Right cardiac atrium (tissue), 5 donors: ENCODE data around the gene ZNF319. TPM values are rescaled to one million over a fixed set of nuclear protein-coding genes. Genes with fewer than 3 reads are reported as not detected.

Experiments used
- ATAC-seq, 2 donors: fragments of 200-7000 bp; cut with Tn5 transposase; one replicate each; pipeline versions ENCODE4 v1.8.0 to v1.9.1; 2020; ENCODE audit warnings: moderate library complexity in 2 of 2, mild to moderate bottlenecking in 1 of 2
- DNase-seq, 3 donors: peaks; one replicate each; pipeline ENCODE4 v3.0.0-alpha.2; 2020
- H3K27ac ChIP-seq: one replicate; pipeline ENCODE4 v1.5.1; 2013; ENCODE audit warnings: mild to moderate bottlenecking, low read length, control low read depth, moderate library complexity
- H3K27me3 ChIP-seq: one replicate; pipeline ENCODE4 v1.6.1; 2013; ENCODE audit not compliant: control insufficient read depth, insufficient read depth
- H3K4me1 ChIP-seq: one replicate; pipeline ENCODE4 v1.6.1; 2013; ENCODE audit warnings: low read length; ENCODE audit not compliant: control insufficient read depth, insufficient read depth
- H3K4me3 ChIP-seq: one replicate; pipeline ENCODE4 v1.5.1; 2013; ENCODE audit warnings: low read length, control low read depth
- H3K9me3 ChIP-seq: one replicate; pipeline ENCODE4 v1.6.1; 2013; ENCODE audit warnings: low read length; ENCODE audit not compliant: control insufficient read depth
- WGBS: extraction: QIAGEN DNeasy Blood & Tissue Kit; methylation state at CpG from one replicate; pipeline ENCODE4 v1.1.7; 2013; 5-methylcytosine and 5-hydroxymethylcytosine counted together
- intact Hi-C, 4 donors: fragments of 100-400 bp; cut with DNase I; formaldehyde crosslinking; loops; one replicate each; pipeline versions ENCODE4 v1.11.0 to v1.14.0; 2022 to 2023
- polyA plus RNA-seq: library from polyadenylated mRNA; stranded (reverse); fragments of 200-250 nt; gene quantifications from one replicate; pipeline ENCODE4 v1.2.3, GENCODE V29; 2013
- total RNA-seq, 4 donors: library from RNA; stranded (reverse); fragmentation: NEBNext Ultra II Directional; extraction: Animal tissue kit (Norgen Biotek cat#: 25700); gene quantifications; one replicate each; pipeline ENCODE4 v1.2.1, GENCODE V29; 2021
- donor health status: healthy with polysubstance abuse.
- donor health status: DM: no; HTN: yes; CAD: no.
- donor health status: DM: no; HTN: no; CAD: no.
- donor health status: DM: no; HTN: yes; CAD: no; lungs with severe emphysema.
- donor health status: DM: yes; HTN: yes; CAD: no.

ZNF319 gene
- total and polyA plus RNA-seq, 5 donors: 5.5 to 9.2 (median 7.8) TPM

- DNase-seq (no peak), ATAC-seq (no peak)
- H3K4me3 ChIP-seq: no peak within 1 kb of the TSS
- intact Hi-C loops: no loop called here
- WGBS: 72% methylated on average over 6 of the region's 6 CpGs
- no peaks in the 10 kb centered on the region for H3K9me3 ChIP-seq
- no peaks in the 10 kb centered on the region for H3K27me3 ChIP-seq
- no peak within 1 kb of the TSS for H3K27ac ChIP-seq
- H3K4me1 ChIP-seq: peaks cover under 1% of the 10 kb centered on the region
Measured at GRCh38 chr16:57970970-57971369, 29.5 kb downstream of the ZNF319 start, which contains the start of gene CNGB1. CNGB1 (minus strand) TSS chr16:57971128; CDS start chr16:57967286, 3,842 bp downstream.

- 72% methylated on average over 13 of the region's 13 CpGs for WGBS
- no peak for ATAC-seq
- H3K27ac ChIP-seq: no peak overlapping the region
- no peak overlapping the region for H3K4me3 ChIP-seq
- no peaks in the 10 kb centered on the region for H3K4me1 ChIP-seq
- no peaks in the 10 kb centered on the region for H3K27me3 ChIP-seq
- intact Hi-C loops: no loop called here
- DNase-seq: no peak
- no peaks in the 10 kb centered on the region for H3K9me3 ChIP-seq
Measured at GRCh38 chr16:57970319-57970718, 30.2 kb downstream of the ZNF319 start.

- ATAC-seq (no peak), DNase-seq (no peak)
- Histone ChIP-seq H3K27ac (no peak overlapping the region), H3K4me1 (no peaks in the 10 kb centered on the region), H3K27me3 (no peaks in the 10 kb centered on the region), H3K4me3 (no peak overlapping the region), H3K9me3 (no peaks in the 10 kb centered on the region)
- intact Hi-C loops: no loop called here
- 76% methylated on average over 10 of the region's 10 CpGs for WGBS
Measured at GRCh38 chr16:57969451-57970123, 30.9 kb downstream of the ZNF319 start.

GRCh38 chr16:57967916-57968315 is 32.6 kb downstream of the ZNF319 start:
- ATAC-seq (no peak), DNase-seq (no peak)
- no peaks in the 10 kb centered on the region for H3K27me3 ChIP-seq
- no peak overlapping the region for H3K27ac ChIP-seq
- no peak overlapping the region for H3K4me3 ChIP-seq
- H3K9me3 ChIP-seq: no peaks in the 10 kb centered on the region
- no peaks in the 10 kb centered on the region for H3K4me1 ChIP-seq
- intact Hi-C loops: no loop called here

GRCh38 chr16:57966986-57967385 is 33.5 kb downstream of the ZNF319 start:
- DNase-seq: no peak

GRCh38 chr16:57966204-57966771 is 34.2 kb downstream of the ZNF319 start:
- no peak for DNase-seq
- intact Hi-C loops: no loop called here
- no peaks in the 10 kb centered on the region for H3K9me3 ChIP-seq
- H3K27me3 ChIP-seq: no peaks in the 10 kb centered on the region
- no peak overlapping the region for H3K27ac ChIP-seq
- no peak for ATAC-seq
- H3K4me3 ChIP-seq: no peak overlapping the region
- no peaks in the 10 kb centered on the region for H3K4me1 ChIP-seq
- 44% methylated on average over 4 of the region's 4 CpGs for WGBS

More at GRCh38 chr16:57966986-57967385, 33.5 kb downstream of the ZNF319 start:
- Histone ChIP-seq H3K4me3 (no peak overlapping the region), H3K27ac (no peak overlapping the region), H3K27me3 (no peaks in the 10 kb centered on the region), H3K9me3 (no peaks in the 10 kb centered on the region), H3K4me1 (no peaks in the 10 kb centered on the region)
- WGBS: 81% methylated on average over 9 of the region's 9 CpGs
- no peak for ATAC-seq
- intact Hi-C loops: no loop called here

- ATAC-seq: no peak
- intact Hi-C loops: no loop called here
- H3K27me3 ChIP-seq: no peaks in the 10 kb centered on the region
- 79% methylated on average over 10 of the region's 10 CpGs for WGBS
- no peaks in the 10 kb centered on the region for H3K4me1 ChIP-seq
- H3K9me3 ChIP-seq: no peaks in the 10 kb centered on the region
- DNase-seq: no peak
- H3K27ac ChIP-seq: no peak overlapping the region
- no peak overlapping the region for H3K4me3 ChIP-seq
Measured at GRCh38 chr16:57964157-57964700, 36.2 kb downstream of the ZNF319 start.

- H3K4me3 ChIP-seq: no peak overlapping the region
- H3K27me3 ChIP-seq: no peaks in the 10 kb centered on the region
- H3K27ac ChIP-seq: no peak overlapping the region
- WGBS: 72% methylated on average over 9 of the region's 9 CpGs
- ATAC-seq (no peak), DNase-seq (no peak)
- no peaks in the 10 kb centered on the region for H3K9me3 ChIP-seq
- H3K4me1 ChIP-seq: no peaks in the 10 kb centered on the region
- intact Hi-C loops: no loop called here
Measured at GRCh38 chr16:57962756-57963155, 37.7 kb downstream of the ZNF319 start.

GRCh38 chr16:57962046-57962445 is 38.4 kb downstream of the ZNF319 start:
- intact Hi-C loops: no loop called here
- no peaks in the 10 kb centered on the region for H3K27me3 ChIP-seq
- DNase-seq: no peak

GRCh38 chr16:57961538-57961937 is 38.9 kb downstream of the ZNF319 start:
- no peak overlapping the region for H3K4me3 ChIP-seq
- no peaks in the 10 kb centered on the region for H3K27me3 ChIP-seq
- intact Hi-C loops: no loop called here
- no peaks in the 10 kb centered on the region for H3K9me3 ChIP-seq
- WGBS: 53% methylated on average over 2 of the region's 2 CpGs
- ATAC-seq: no peak
- H3K27ac ChIP-seq: no peak overlapping the region
- DNase-seq: no peak
- no peaks in the 10 kb centered on the region for H3K4me1 ChIP-seq

More at GRCh38 chr16:57962046-57962445, 38.4 kb downstream of the ZNF319 start:
- Histone ChIP-seq H3K9me3 (no peaks in the 10 kb centered on the region), H3K4me1 (no peaks in the 10 kb centered on the region), H3K27ac (no peak overlapping the region), H3K4me3 (no peak overlapping the region)
- ATAC-seq: no peak
- WGBS: 65% methylated on average over 5 of the region's 5 CpGs

GRCh38 chr16:57960826-57961472 is 39.5 kb downstream of the ZNF319 start:
- Histone ChIP-seq H3K27me3 (no peaks in the 10 kb centered on the region), H3K9me3 (no peaks in the 10 kb centered on the region), H3K4me1 (no peaks in the 10 kb centered on the region), H3K27ac (no peak overlapping the region), H3K4me3 (no peak overlapping the region)
- intact Hi-C loops: no loop called here
- 86% methylated on average over 7 of the region's 7 CpGs for WGBS
- no peak for ATAC-seq
- no peak for DNase-seq
